ENCODE measurements around the gene KCNK4.
A peak's percentile ranks its signal among the peaks of the same experiment; 100 is the strongest.

KCNK4 gene

GRCh38 chr11:64254326-64254725 is 36.8 kb upstream of the KCNK4 start:
- no peak for DNase-seq

- DNase-seq, result no peak
Observed at GRCh38 chr11:64255135-64256128, 35.7 kb upstream of the KCNK4 start.

- DNase-seq, result no peak
Observed at GRCh38 chr11:64256300-64256699, 34.8 kb upstream of the KCNK4 start.

- no peak for DNase-seq
Observed at GRCh38 chr11:64258356-64258755, 32.7 kb upstream of the KCNK4 start.

- no peak for DNase-seq
Observed at GRCh38 chr11:64258946-64259532, 32.1 kb upstream of the KCNK4 start.

- DNase-seq, result no peak
Observed at GRCh38 chr11:64259533-64260067, 31.5 kb upstream of the KCNK4 start.

- no peak for DNase-seq
Observed at GRCh38 chr11:64260147-64260708, 30.9 kb upstream of the KCNK4 start.

GRCh38 chr11:64261556-64262080 is 29.5 kb upstream of the KCNK4 start:
- DNase-seq, result no peak

- no peak for DNase-seq
Observed at GRCh38 chr11:64262271-64263002, 28.7 kb upstream of the KCNK4 start.

- no peak for DNase-seq
Observed at GRCh38 chr11:64263021-64263946, 27.8 kb upstream of the KCNK4 start.

- DNase-seq, result no peak
Observed at GRCh38 chr11:64263947-64264317, 27.2 kb upstream of the KCNK4 start.

GRCh38 chr11:64264371-64264852 is 26.7 kb upstream of the KCNK4 start:
- no peak for DNase-seq

- DNase-seq, result no peak
Observed at GRCh38 chr11:64265176-64266160, 25.6 kb upstream of the KCNK4 start.

- no peak for DNase-seq
Observed at GRCh38 chr11:64266339-64266738, 24.8 kb upstream of the KCNK4 start.

GRCh38 chr11:64267207-64267945 is 23.7 kb upstream of the KCNK4 start:
- no peak for DNase-seq

GRCh38 chr11:64268025-64268892 is 22.8 kb upstream of the KCNK4 start:
- no peak for DNase-seq

- DNase-seq, result peak; percentile 76
Observed at GRCh38 chr11:64268893-64269539, 22.1 kb upstream of the KCNK4 start.

Measured in stimulated activated CD8-positive, alpha-beta memory T cell treated with anti-CD3 and anti-CD28 coated beads, Interleukin-4, amount 100 ng/mL, for 48 hours (primary cell).